Ovary (tissue), 3 donors: ENCODE data around the gene UBR3.

Source experiments
- EP300 ChIP-seq: sonication (generic); formaldehyde crosslinking; IDR thresholded peaks from one replicate; pipeline ENCODE4 v1.6.1; 2017; ENCODE audit warnings: antibody characterized with exemption
- POLR2A ChIP-seq: fragments of 450-650 bp; IDR thresholded peaks from one replicate; pipeline ENCODE4 v1.6.1; 2017; ENCODE audit warnings: antibody characterized with exemption, mild to moderate bottlenecking, moderate library complexity
- TF ChIP-seq, protein P1 (sequence below), 3 donors: fragments of 450-650 bp in 2 of 3; fragments of 200-600 bp in 1 of 3; IDR thresholded peaks; one replicate each; pipeline versions ENCODE4 v1.5.1 to v1.8.0; 2016 to 2022; ENCODE audit warnings: antibody characterized with exemption in 3 of 3, mild to moderate bottlenecking in 1 of 3
- donor health status: DM: no; HTN: no; CAD: no.

DNA sequence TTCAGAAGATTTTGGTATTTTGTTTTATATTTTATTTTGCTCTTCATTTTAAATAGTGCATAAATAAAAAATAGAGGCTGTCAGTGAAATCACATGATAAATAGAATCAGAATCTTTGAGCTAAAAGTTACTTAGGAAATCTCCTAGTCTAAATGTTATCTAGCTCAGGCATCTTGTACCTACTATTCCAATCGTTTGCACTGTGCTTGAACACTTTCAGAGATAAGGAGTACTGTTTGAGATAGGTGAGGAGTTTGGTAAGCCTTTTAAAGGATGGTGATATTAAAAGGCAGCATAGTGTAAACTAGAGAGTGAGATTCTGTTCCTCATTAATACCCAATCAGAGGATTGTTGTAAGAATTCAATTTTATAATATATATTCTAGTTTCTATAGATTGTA is 193.5 kb downstream of the UBR3 start:
- TF ChIP-seq, protein P1, sequence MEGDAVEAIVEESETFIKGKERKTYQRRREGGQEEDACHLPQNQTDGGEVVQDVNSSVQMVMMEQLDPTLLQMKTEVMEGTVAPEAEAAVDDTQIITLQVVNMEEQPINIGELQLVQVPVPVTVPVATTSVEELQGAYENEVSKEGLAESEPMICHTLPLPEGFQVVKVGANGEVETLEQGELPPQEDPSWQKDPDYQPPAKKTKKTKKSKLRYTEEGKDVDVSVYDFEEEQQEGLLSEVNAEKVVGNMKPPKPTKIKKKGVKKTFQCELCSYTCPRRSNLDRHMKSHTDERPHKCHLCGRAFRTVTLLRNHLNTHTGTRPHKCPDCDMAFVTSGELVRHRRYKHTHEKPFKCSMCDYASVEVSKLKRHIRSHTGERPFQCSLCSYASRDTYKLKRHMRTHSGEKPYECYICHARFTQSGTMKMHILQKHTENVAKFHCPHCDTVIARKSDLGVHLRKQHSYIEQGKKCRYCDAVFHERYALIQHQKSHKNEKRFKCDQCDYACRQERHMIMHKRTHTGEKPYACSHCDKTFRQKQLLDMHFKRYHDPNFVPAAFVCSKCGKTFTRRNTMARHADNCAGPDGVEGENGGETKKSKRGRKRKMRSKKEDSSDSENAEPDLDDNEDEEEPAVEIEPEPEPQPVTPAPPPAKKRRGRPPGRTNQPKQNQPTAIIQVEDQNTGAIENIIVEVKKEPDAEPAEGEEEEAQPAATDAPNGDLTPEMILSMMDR (IDR thresholded peaks at IDR 0.05), result no peak
- no peak for TF ChIP-seq EP300
- no peak for TF ChIP-seq POLR2A
